ENCODE results near the gene CSTF2T.

CSTF2T gene, protein sequence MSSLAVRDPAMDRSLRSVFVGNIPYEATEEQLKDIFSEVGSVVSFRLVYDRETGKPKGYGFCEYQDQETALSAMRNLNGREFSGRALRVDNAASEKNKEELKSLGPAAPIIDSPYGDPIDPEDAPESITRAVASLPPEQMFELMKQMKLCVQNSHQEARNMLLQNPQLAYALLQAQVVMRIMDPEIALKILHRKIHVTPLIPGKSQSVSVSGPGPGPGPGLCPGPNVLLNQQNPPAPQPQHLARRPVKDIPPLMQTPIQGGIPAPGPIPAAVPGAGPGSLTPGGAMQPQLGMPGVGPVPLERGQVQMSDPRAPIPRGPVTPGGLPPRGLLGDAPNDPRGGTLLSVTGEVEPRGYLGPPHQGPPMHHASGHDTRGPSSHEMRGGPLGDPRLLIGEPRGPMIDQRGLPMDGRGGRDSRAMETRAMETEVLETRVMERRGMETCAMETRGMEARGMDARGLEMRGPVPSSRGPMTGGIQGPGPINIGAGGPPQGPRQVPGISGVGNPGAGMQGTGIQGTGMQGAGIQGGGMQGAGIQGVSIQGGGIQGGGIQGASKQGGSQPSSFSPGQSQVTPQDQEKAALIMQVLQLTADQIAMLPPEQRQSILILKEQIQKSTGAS

DNA sequence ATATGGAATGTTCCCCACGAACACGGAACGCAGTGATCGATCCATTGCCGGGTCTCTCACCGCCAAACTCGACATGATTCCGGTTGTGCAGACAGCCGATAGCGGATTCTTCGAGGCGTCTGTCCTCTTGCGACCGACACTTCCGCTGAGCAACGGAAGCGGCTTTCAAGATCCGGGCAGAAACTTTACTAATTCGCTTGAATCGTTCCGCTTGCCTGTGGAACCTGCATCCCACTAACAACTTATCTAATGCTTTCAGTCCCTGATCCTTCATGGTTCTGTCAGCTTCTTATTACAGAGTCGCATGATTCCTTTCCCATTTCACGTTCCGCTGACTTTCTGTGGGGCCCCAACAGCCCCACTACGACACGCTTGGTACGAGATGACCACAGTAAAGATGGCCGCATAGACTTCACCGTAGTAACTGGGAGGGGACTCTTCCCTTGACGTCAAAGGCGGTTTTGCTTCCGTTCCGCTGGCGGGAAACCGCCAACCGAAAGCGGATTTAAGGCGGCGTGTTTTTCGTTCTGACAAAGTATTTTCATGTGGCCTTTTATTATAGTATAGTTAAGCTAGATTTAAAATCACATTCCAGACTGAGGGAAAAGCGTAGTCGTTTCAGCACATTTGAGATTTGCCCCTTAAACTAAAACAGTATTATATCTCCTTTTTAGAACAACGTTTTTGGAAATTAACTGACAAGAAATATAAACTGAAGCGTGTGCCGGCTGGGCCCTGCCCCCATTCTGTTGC, at the start of gene CSTF2T:
TSS of gene CSTF2T (minus strand) at position 121 of the 753 bp plus-strand sequence. CDS start at position 75, 46 bp downstream.
- peak; percentile 71 to 93 for DNase-seq (ENCODE audit: low read depth in 2 of 2)

DNA sequence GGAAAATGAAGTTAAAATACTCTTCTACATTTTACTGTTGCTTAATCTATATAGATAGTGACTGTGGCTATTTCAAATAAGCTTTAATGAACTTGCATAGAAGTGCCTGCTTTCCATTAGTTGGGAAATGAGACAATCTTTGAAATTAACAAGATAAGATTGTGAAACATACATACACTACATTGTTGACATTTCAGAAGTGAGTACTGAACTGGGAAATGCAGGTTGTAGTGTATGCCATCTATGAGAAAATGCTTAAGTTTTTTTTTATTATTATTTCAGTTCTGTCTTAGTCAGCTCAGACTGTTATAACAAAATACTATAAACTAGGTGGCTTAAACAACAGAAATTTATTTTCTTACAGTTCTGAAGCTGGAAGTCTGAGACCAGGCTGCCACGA, 49.6 kb upstream of the CSTF2T start:
- no peak for DNase-seq (ENCODE audit: low read depth in 2 of 2)

DNA sequence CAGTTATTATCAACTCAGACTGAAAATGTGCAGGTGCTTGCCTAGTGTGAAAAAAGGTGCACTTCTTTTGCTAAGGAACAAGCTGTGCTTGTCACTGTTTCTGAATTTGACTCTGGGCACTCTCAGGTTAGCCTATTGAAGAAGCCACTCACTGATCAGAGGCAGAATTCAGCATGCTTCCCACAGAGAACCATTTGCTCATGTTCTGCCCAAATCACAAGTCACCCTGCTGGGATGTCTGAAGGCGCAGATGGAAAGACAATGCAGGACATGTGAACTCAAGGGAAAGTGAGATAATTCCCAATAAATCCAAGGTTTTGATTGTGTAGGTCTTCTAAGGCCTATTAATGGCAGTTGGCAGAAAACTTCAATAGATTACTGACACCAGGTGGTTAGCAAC, 47.8 kb upstream of the CSTF2T start:
- no peak for DNase-seq (ENCODE audit: low read depth in 2 of 2)

DNA sequence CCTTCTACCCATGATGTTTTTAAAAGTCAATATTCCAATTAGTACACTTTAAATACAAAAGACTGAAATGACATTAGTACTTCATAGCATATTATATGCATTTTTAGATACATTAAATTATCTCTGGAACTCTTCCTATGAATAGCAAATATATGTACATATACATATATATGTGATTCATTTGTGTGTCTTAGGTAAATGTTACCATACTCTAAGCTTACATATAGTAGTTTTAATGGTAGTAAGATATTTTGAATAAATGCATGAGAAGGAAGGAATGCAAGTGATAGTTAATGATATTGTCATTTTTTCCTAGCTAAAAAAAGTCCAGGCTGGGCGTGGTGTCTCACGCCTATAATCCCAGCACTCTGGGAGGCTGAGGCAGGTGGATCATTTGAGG, 46.0 kb upstream of the CSTF2T start:
- DNase-seq (ENCODE audit: low read depth in 2 of 2), result no peak

DNA sequence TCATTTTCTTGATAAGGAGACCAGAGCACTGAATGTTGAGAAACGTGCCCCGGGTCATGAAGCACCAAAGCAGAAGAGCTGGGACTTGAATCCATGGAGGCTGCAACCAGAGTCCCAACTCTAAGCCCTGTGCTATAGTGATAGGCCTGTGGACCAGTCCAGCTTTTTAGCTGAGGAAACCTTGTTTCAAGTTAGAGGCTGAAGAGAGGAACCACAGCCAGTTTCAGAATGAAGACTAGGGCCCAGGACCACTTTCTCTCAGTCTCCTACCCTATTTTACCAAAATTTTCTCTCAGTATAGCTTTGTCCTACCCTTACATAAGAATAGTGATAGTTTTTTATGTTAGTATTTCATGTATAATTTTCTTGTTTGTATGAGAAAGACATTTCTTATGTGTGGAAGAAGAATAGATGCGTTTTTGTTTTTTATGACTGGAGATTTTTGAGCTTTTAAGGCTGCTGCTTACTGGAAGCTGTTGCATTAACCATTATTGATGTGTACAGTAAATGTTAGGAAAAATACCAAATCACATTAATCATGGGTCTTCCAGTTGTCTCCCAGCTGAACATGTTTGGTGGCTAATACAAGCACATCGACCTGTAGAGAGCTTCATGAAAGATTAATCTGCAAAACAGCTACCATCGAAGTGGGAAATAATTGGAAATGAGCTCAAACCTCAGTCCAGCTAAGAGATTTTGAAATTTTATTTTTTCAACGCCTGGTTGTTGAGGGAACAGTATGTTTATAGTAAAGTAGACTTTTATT, 45.0 kb upstream of the CSTF2T start:
- no peak for DNase-seq (ENCODE audit: low read depth in 2 of 2)

DNA sequence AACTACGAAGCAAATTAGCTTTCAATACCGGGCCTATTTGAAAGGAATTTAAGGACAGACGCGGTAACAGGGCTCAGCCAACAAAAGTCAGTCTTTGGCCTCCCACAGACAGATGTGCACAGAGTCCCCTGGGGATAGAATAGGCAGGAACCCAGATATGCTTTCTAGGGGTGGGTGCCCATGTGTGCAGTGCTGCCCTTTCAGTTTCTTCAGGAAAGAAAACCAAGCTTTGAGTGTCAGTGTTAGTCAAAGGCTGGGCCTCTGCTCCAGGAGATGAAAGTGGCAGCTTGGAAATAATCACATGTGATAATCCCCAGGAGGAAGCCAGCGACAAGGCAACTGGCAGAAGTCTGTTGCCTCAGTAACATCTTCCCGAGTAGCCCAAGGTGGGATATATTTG, 43.8 kb upstream of the CSTF2T start:
- DNase-seq (ENCODE audit: low read depth in 2 of 2), result no peak

DNA sequence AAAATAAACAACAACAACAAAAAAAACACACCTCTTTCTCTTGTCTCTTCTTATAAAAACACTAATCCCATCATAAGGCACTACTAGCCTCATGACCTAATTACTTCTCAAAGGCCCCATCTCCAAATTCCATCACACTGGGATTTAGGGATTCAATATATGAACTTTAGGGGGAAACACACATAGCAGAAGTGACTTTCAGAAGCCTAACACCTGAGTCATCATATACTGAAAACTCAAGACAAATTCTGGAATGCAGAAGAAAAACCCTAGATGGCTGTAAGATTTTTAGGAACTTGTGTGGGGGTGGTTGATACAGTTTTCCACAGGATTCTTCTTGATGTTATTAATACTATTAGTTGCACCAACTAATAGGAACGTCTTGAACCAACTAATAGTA, 33.7 kb upstream of the CSTF2T start:
- DNase-seq (ENCODE audit: low read depth in 2 of 2), result no peak

DNA sequence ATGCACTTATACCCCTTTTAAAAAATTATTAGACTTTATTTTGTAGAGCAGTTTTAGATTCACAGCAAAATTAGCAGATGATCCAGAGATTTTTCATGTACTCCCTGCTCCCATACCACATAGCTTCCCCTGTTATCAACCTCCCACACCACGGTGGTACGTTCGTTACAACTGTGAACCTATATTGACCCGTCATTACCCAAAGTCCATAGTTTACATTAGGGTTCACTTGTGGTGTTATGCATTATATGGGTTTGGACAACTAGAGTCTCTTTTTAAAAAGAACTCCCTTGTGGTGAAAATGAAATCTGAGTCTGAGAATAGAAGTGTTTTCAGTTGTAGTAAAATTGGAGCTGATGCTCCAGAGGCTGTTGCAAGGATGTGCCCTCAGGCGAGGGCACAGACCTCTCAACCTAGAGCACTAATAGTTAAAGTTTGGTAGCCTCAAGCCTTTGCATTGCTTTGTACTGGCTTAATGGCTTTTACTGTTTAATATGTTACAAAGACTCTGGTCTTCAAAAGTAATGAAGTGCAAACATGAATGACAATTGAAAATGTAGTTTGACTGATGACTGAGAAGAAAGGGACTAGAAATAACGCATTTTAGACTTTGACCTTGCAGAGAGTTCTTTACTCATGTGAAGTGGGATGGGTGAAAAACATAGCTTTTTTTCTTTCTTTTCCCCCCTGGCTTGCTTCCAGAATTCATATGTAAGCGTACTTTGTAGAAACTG, 30.6 kb upstream of the CSTF2T start:
- no peak for DNase-seq (ENCODE audit: low read depth in 2 of 2)

DNA sequence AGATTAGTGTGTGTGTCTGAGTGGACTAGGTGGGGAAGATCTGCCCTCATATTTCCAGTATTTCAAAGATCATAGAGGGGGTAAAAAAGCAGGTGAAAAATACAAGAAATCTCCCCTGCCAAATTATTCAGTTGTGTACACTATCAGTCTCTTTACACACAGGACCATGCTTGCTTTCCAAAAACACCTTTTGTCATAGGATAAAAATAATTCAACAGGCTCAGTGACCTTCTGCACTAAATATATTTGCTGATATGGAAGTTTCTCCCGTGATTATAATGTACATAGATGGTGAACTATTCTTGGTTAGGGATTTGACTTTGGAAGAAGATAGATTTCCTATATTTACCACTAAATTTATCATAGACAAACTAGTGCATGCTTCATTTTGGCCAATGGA, 24.6 kb upstream of the CSTF2T start:
- no peak for DNase-seq (ENCODE audit: low read depth in 2 of 2)

DNA sequence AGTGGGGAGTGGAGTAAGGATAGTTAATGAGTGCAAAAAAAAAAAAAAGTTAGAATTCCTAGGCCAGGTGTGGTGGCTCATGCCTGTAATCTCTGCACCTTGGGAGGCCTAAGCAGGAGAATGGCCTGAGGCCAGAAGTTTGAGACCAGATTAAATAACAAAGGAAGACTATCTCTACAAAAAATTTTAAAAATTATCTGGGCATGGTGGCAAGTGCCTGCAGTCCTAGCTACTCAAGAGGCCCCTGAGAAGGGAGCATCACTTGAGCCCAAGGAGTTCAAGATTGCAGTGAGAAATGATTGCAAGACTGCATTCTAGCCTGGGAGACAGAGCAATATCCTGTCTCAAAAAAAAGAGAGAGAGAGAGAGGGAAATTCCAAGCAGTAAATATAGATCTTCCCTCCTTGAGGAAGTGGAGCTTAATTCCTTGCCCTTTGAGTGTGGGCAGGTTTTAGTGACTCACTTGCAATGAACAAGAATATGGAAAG, 19.5 kb upstream of the CSTF2T start:
- DNase-seq (ENCODE audit: low read depth in 2 of 2), result no peak

DNA sequence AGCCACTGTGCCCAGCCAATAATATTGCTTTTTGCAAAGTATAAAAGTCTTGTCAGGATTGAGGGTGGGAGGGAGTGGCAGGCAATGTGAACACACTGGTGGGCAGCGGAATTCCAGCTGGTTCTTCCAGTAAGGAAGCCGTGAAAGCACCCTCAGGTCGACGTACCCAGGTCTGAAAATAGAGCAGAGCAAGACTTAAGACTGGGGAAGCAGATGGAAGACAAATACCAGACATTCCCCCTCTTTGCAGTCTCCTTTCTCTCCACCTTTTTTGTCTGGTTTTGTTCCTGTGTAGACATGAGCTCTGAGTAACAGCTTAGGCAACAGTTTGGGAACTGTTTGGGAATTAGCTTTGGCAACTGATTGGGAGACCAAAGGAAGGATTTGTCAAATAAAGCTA, 17.6 kb upstream of the CSTF2T start:
- no peak for DNase-seq (ENCODE audit: low read depth in 2 of 2)

DNA sequence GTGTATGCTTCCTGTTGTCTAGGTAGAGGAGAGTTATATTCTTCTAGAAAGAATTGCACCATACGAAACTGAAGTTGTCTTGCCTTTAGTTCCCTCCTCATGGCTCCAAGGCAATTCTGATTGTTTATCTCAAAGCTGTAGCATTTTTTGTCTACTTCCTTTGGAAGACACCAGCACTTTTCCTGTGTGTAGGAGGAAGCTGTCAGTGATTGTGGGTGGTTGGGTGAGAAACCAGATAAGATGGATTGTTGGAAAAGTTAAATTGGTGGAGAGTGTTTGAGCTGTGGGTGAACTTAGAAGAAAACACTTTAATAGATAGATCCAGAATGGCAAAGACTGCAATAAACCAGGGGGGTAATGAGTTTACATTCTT, 12.1 kb upstream of the CSTF2T start:
- no peak for DNase-seq (ENCODE audit: low read depth in 2 of 2)

DNA sequence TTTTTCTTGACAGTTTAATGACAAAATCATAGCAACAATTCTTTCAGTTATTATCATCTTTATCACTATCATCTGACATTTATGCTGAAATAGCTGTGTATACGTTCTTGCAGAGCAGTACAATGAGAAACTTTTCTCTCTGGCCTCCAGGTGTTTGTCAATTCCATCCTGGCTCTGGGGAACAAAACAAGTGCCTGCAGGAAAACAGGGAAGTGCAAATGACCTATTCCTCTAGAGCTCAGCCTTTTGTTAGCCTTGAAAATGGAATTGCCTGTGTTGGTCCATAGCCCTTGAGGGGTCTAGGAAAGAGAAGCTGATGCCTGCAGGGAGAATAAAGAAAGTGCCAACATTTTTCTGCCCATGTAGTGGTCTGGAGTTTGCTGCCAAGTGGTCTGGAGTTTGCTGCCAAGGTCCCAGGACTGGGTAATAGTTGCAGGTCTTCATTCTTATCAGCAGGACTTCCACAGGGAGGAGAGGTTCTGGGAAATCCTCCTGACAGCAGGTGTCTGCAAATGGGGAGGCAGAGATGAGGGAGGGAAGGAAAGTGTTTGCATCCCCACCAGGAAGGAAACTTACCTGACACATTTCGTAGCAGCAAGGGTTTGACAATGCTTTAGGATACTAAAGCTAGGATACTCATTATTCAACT, 10.1 kb upstream of the CSTF2T start:
- DNase-seq (ENCODE audit: low read depth in 2 of 2), result no peak

DNA sequence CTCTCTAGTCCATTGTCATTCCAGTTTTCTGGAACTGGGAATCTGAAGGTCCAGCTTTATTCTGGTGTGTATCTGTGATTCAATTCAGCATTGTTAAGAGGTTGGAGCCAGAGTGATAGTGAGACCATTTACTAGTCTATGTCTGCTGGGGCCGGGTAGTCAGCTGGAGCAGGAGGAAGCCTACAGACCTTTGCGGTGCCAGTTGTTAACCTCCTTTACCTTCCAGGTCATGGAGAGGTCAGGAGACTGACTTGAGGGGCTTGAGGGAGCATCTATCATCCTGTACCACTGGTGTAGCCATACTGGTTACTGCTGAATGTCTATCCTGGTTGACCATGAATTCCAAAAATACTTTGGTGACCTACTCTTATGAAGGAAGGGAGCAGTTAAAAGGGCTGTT, 9.2 kb upstream of the CSTF2T start:
- no peak for DNase-seq (ENCODE audit: low read depth in 2 of 2)

DNA sequence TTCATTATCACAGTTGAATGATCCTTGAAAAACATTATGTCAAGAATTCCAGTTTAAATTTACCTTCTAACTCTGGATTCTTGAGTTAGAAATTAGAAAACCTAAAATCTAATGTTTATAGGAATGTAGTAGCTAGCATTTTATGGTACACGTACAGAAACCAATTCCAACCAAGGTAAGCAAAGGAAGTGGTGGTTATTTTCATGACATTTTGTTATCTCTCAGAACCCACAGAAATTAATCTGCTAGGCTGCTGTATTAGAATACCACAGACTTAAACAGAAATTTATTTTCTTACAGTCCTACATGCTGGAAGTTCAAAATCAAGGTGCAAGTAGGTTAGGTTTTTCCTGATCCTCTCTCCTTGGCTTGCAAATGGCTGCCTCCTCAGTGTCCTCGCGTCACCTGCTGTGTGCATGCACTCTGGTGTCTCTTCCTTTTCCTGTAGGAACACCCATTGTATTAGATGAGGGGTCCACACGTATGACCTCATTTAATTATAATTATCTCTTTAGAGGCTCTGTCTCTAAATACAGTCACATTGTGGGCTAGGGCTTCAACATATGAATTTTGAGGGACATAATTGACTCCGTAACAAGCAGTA, 8.5 kb upstream of the CSTF2T start:
- DNase-seq (ENCODE audit: low read depth in 2 of 2), result no peak

DNA sequence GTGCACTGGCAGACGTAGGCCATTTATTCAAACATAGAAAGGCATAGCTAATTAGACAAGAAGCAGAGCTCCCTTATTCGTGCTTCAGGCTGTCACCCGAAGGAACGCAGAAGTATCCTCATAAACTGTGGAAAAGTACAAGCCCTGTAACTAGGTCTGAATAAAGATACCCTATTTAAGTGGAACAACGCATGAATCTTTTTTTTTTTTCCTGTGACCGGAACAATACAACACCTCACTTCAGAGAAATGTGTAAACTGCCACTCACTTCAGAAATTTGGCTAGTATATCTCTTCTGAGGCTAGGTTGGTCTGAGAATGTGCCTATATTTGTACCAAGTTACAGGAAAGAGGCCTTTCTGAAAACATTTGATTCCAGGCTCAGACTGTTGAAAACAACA, 8.0 kb upstream of the CSTF2T start:
- no peak for DNase-seq (ENCODE audit: low read depth in 2 of 2)

DNA sequence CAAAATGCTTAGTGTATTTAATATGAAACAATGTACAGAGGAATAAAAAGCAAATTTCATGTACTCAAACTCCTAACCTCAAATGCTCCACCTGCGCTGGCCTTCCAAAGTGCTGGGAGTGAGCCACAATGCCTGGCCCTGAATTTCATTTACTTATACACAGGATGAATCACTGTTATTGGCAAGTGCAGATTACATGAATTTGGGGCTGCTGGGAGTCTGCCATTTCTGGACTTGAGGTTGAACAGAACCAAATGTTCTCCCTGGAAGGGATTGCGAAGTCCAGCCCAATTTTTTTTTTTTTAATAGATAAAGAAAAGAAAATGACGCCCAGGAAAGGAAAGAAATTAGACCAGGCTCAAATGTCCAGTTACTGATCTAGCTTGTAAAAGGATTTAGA, 6.8 kb upstream of the CSTF2T start:
- DNase-seq (ENCODE audit: low read depth in 2 of 2), result no peak

DNA sequence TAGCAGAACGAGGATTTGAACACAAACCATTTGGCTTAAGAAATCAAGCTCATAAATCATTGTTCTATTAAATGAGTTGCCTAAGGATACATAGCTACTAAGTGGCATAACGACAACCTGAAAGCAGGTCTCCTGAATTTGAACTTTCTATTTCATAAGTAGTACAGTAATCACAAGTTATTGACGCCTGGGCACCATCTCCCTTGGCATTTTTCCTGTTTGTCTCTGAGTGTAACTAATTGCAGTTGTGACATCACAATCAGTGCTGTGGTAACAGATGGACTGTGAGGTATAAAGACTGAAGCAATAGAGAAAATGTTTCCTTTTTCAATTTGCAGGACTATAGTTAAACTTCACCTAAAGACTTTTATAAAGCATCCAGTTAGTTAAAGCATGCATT, 6.4 kb upstream of the CSTF2T start:
- no peak for DNase-seq (ENCODE audit: low read depth in 2 of 2)

DNA sequence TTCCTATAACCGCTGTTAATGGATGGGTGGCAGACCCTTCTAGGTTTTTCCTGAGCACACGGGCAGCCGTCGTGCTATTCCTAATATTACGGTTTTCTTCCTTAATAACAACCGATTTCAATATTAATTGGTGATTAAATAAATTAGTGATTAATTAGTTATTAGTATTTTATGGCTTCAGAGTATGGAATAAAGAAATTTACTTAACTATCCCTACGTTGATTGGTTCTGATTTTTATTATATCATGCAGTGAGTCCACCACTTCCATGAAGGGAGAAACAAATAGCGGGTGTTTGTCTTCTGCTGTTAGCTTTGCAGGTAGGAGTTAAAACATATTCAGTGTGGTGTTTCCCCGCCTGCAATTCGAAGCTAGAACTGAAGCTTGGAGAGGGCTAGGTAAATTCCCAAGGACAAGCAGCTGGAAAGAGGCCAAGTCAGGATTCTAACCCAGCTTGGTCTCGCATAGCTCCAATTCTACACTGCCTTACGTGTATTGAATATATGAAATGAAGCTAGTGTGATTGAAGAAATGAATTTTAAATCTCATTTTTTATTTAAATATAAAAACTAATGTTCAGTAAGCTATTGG, 928 bp upstream of the CSTF2T start:
- peak in 1 of 2 donors; percentile 13 for DNase-seq (ENCODE audit: low read depth in 2 of 2)

DNA sequence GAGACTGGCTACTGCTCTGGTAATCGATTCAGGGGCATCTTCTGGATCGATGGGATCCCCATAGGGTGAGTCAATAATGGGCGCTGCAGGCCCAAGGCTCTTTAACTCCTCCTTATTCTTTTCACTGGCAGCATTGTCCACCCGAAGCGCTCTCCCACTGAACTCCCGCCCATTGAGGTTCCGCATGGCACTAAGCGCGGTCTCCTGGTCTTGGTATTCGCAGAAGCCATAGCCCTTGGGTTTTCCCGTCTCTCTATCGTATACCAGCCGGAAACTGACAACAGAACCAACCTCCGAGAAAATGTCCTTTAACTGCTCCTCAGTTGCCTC, 285 bp downstream of the CSTF2T start:
- DNase-seq (ENCODE audit: low read depth in 2 of 2), result no peak
